H1 (cell line): ENCODE data around the gene IL13. TPM values are rescaled to one million over a fixed set of nuclear protein-coding genes. Genes with fewer than 3 reads are reported as not detected.

ENCODE experiments used
- CTCF ChIA-PET: fragments of 300-600 bp; sonication (Branson Sonifier 250); formaldehyde crosslinking; loops from one replicate; lab custom pipeline; 2021; ENCODE audit not compliant: partially characterized antibody; lab: Charles Lee
- POLR2A ChIA-PET: fragments of 300-600 bp; sonication (Branson Sonifier 250); formaldehyde crosslinking; loops from one replicate; lab custom pipeline; 2021; ENCODE audit warnings: inconsistent platforms; ENCODE audit not compliant: partially characterized antibody; lab: Charles Lee
- DNase-seq, 2 experiments: peaks; one replicate each; pipeline versions ENCODE4 v3.0.0 to v3.0.0-alpha.2; 2010 to 2022; ENCODE audit warnings: low spot score in 2 of 2, low read depth in 1 of 2, mixed read lengths in 1 of 2
- FAIRE-seq: peaks from 2 replicates; lab custom pipeline; 2011; peaks lifted over from hg19 to GRCh38; lab: Jason Lieb, UNC
- H2AFZ ChIP-seq: 2 replicates; pipeline ENCODE4 v1.8.1; 2012; ENCODE audit warnings: low read length, inconsistent platforms
- H2AK5ac ChIP-seq: 2 replicates; pipeline ENCODE4 v1.6.1; 2013; ENCODE audit warnings: low read depth, low read length
- H2BK120ac ChIP-seq: replicated peaks from 2 replicates; pipeline ENCODE3; 2013; ENCODE audit warnings: low read depth, low read length, inconsistent platforms
- H2BK12ac ChIP-seq: 2 replicates; pipeline ENCODE4 v1.6.1; 2013; ENCODE audit warnings: low read depth, low read length
- H2BK15ac ChIP-seq: 2 replicates; pipeline ENCODE4 v1.6.1; 2013; ENCODE audit warnings: low read length
- H2BK20ac ChIP-seq: 2 replicates; pipeline ENCODE4 v1.6.1; 2013; ENCODE audit warnings: low read length
- H2BK5ac ChIP-seq: 2 replicates; pipeline ENCODE4 v1.6.1; 2013; ENCODE audit warnings: low read depth, low read length
- H3K14ac ChIP-seq: 2 replicates; pipeline ENCODE4 v1.6.1; 2013; ENCODE audit warnings: inconsistent platforms; ENCODE audit not compliant: insufficient read length
- H3K18ac ChIP-seq: 2 replicates; pipeline ENCODE4 v1.6.1; 2013; ENCODE audit warnings: low read length; ENCODE audit errors: extremely low read depth
- H3K23ac ChIP-seq: 2 replicates; pipeline ENCODE4 v1.6.1; 2013; ENCODE audit warnings: inconsistent platforms; ENCODE audit not compliant: insufficient read length
- H3K23me2 ChIP-seq: 2 replicates; pipeline ENCODE4 v1.6.1; 2013; ENCODE audit warnings: low read depth, low read length
- H3K27ac ChIP-seq: 2 replicates; pipeline ENCODE4 v1.6.1; 2011; ENCODE audit warnings: low read depth, low read length, inconsistent platforms
- H3K27me3 ChIP-seq, 4 experiments: replicated peaks in 1 of 4; 1 replicate in 1 of 4; 2 replicates in 3 of 4; pipeline versions ENCODE4 v1.6.1 to v1.8.1; 2011 to 2013; ENCODE audit warnings: low read length in 3 of 4, mild to moderate bottlenecking in 3 of 4, inconsistent platforms in 2 of 4, mixed read lengths in 2 of 4, moderate library complexity in 1 of 4; ENCODE audit not compliant: control insufficient read depth in 3 of 4, insufficient read depth in 3 of 4; ENCODE audit errors: extremely low read depth in 1 of 4
- H3K36me3 ChIP-seq, 4 experiments: 2 replicates each; pipeline versions ENCODE4 v1.6.1 to v1.8.1; 2011 to 2013; ENCODE audit warnings: mild to moderate bottlenecking in 4 of 4, low read length in 3 of 4, moderate library complexity in 2 of 4, control low read depth in 1 of 4, inconsistent platforms in 1 of 4; ENCODE audit not compliant: insufficient read depth in 4 of 4, control insufficient read depth in 2 of 4
- H3K4ac ChIP-seq: replicated peaks from 2 replicates; pipeline ENCODE3; 2013; ENCODE audit warnings: low read length, low read depth, mixed read lengths, inconsistent platforms; ENCODE audit not compliant: insufficient read length
- H3K4me1 ChIP-seq, 4 experiments: replicated peaks in 1 of 4; 1 replicate in 1 of 4; 2 replicates in 3 of 4; pipeline versions ENCODE4 v1.6.1 to v1.8.1; 2011 to 2013; ENCODE audit warnings: low read length in 3 of 4, inconsistent platforms in 2 of 4, mixed read lengths in 1 of 4; ENCODE audit not compliant: insufficient read depth in 4 of 4, control insufficient read depth in 3 of 4
- H3K4me2 ChIP-seq, 2 experiments: 2 replicates each; pipeline versions ENCODE4 v1.6.1 to v1.8.1; 2011 to 2013; ENCODE audit warnings: low read depth in 2 of 2, low read length in 2 of 2, control low read depth in 1 of 2, inconsistent platforms in 1 of 2, mild to moderate bottlenecking in 1 of 2; ENCODE audit not compliant: insufficient read depth in 1 of 2
- H3K4me3 ChIP-seq, 4 experiments: fragments of 200-600, 300-600 bp in 1 of 4; sonication (generic), shearing (Covaris generic), sonication (Bioruptor Twin) in 1 of 4; 2 replicates each; pipeline versions ENCODE4 v1.5.1 to v1.8.1; 2011 to 2016; ENCODE audit warnings: low read length in 4 of 4, low read depth in 3 of 4, control low read depth in 2 of 4, inconsistent platforms in 2 of 4, mild to moderate bottlenecking in 2 of 4, mixed read lengths in 1 of 4, moderate library complexity in 1 of 4; ENCODE audit not compliant: insufficient read depth in 2 of 4; ENCODE audit errors: extremely low read depth in 1 of 4
- H3K56ac ChIP-seq: replicated peaks from 2 replicates; pipeline ENCODE3; 2013; ENCODE audit warnings: low read depth, mild to moderate bottlenecking, mixed read lengths, low read length, inconsistent platforms; ENCODE audit not compliant: insufficient read length
- H3K79me1 ChIP-seq: 2 replicates; pipeline ENCODE4 v1.6.1; 2013; ENCODE audit warnings: low read depth, low read length, control low read depth
- H3K79me2 ChIP-seq, 2 experiments: 2 replicates each; pipeline versions ENCODE4 v1.6.1 to v1.8.1; 2012 to 2013; ENCODE audit warnings: low read length in 2 of 2, mild to moderate bottlenecking in 2 of 2, inconsistent platforms in 1 of 2; ENCODE audit not compliant: insufficient read depth in 2 of 2, control insufficient read depth in 1 of 2
- H3K9ac ChIP-seq, 4 experiments: replicated peaks in 1 of 4; 1 replicate in 1 of 4; 2 replicates in 3 of 4; pipeline versions ENCODE4 v1.6.1 to v1.8.1; 2011 to 2013; ENCODE audit warnings: low read depth in 3 of 4, low read length in 3 of 4, control low read depth in 2 of 4, mild to moderate bottlenecking in 2 of 4, moderate library complexity in 2 of 4, inconsistent platforms in 1 of 4; ENCODE audit errors: extremely low read depth in 1 of 4
- H3K9me3 ChIP-seq, 2 experiments: 2 replicates each; pipeline versions ENCODE4 v1.6.1 to v1.8.1; 2012 to 2013; ENCODE audit warnings: mild to moderate bottlenecking in 2 of 2, moderate library complexity in 2 of 2, control low read depth in 1 of 2, inconsistent platforms in 1 of 2, low read depth in 1 of 2, low read length in 1 of 2, mixed read lengths in 1 of 2; ENCODE audit not compliant: insufficient read depth in 2 of 2
- H4K20me1 ChIP-seq, 2 experiments: replicated peaks in 1 of 2; 2 replicates each; pipeline versions ENCODE3 to v1.8.1; 2011 to 2013; ENCODE audit warnings: inconsistent platforms in 2 of 2, low read length in 2 of 2, mild to moderate bottlenecking in 1 of 2; ENCODE audit not compliant: insufficient read depth in 2 of 2, control insufficient read depth in 1 of 2
- H4K5ac ChIP-seq: 2 replicates; pipeline ENCODE4 v1.6.1; 2013; ENCODE audit warnings: low read length, low read depth, mixed read lengths, inconsistent platforms; ENCODE audit not compliant: insufficient read length
- H4K8ac ChIP-seq: 2 replicates; pipeline ENCODE4 v1.8.0; 2013; ENCODE audit warnings: mild to moderate bottlenecking, moderate library complexity, low read length, inconsistent platforms; ENCODE audit not compliant: insufficient read depth; ENCODE audit errors: extremely low read depth
- H4K91ac ChIP-seq: replicated peaks from 2 replicates; pipeline ENCODE3; 2013; ENCODE audit warnings: low read length, mixed read lengths, inconsistent platforms; ENCODE audit not compliant: insufficient read length
- BACH1 ChIP-seq: IDR thresholded peaks from 2 replicates; pipeline ENCODE4 v1.6.1; 2012; ENCODE audit warnings: low read length, improper control_type of control experiment
- BRCA1 ChIP-seq: IDR thresholded peaks from 2 replicates; pipeline ENCODE4 v1.6.1; 2012; ENCODE audit warnings: low read depth, low read length, improper control_type of control experiment
- CHD1 ChIP-seq: IDR thresholded peaks from 2 replicates; pipeline ENCODE4 v1.6.1; 2012; ENCODE audit warnings: low read depth, low read length, improper control_type of control experiment
- CREB1 ChIP-seq: IDR thresholded peaks from 2 replicates; pipeline ENCODE4 v1.6.1; 2012; ENCODE audit warnings: inconsistent platforms
- GABPA ChIP-seq: IDR thresholded peaks from 2 replicates; pipeline ENCODE4 v1.6.1; 2011; ENCODE audit warnings: mild to moderate bottlenecking, low read length, moderate library complexity, borderline replicate concordance; ENCODE audit not compliant: insufficient read depth
- KDM4A ChIP-seq: IDR thresholded peaks from one replicate; pipeline ENCODE4 v1.7.1; 2012; ENCODE audit warnings: low read depth, mild to moderate bottlenecking, moderate library complexity, low read length, inconsistent platforms; ENCODE audit not compliant: severe bottlenecking
- RAD21 ChIP-seq, 2 experiments: IDR thresholded peaks in 1 of 2; conservative IDR thresholded peaks in 1 of 2; 2 replicates each; pipeline ENCODE4 v1.6.1; 2011; ENCODE audit warnings: low read depth in 2 of 2, low read length in 2 of 2, improper control_type of control experiment in 1 of 2, inconsistent platforms in 1 of 2, mild to moderate bottlenecking in 1 of 2, moderate library complexity in 1 of 2
- TAF7 ChIP-seq: optimal IDR thresholded peaks from 2 replicates; pipeline ENCODE3; 2011; ENCODE audit warnings: low read depth, mild to moderate bottlenecking, inconsistent platforms, low read length, moderate library complexity, borderline replicate concordance
- USF2 ChIP-seq: IDR thresholded peaks from 2 replicates; pipeline ENCODE4 v1.6.1; 2011; ENCODE audit warnings: low read length, improper control_type of control experiment
- WGBS, 2 experiments: shearing (Covaris generic) in 1 of 2; methylation state at CpG; one replicate each; pipeline versions ENCODE4 v1.1.6 to v1.1.7; 2013 to 2015; ENCODE audit warnings: low lambda C conversion rate in 2 of 2, mixed read lengths in 2 of 2, inconsistent platforms in 1 of 2, low coverage in 1 of 2, missing lambda C conversion rate in 1 of 2; ENCODE audit not compliant: insufficient replicate concordance in 2 of 2, insufficient coverage in 1 of 2, insufficient read length in 1 of 2; ENCODE audit errors: extremely low coverage in 1 of 2, missing lambda C conversion rate in 1 of 2; 5-methylcytosine and 5-hydroxymethylcytosine counted together
- polyA plus RNA-seq, 7 experiments: library from polyadenylated mRNA; depleted of rRNA in 3 of 7; stranded (reverse) in 5 of 7; unstranded in 2 of 7; fragments of >200 nt in 5 of 7; fragments of 200-250 nt in 2 of 7; gene quantifications; 1 replicate in 5 of 7; 2 replicates in 1 of 7; 4 replicates in 1 of 7; pipeline versions ENCODE4 v1.2.1 to v1.2.3, GENCODE V29; 2011 to 2013; ENCODE audit warnings: missing spikeins in 2 of 7, mixed read lengths in 2 of 7
- total RNA-seq: library from RNA; stranded (reverse); fragmentation: NEBNext Ultra II Directional; extraction: Animal tissue kit (Norgen Biotek cat#: 25700); gene quantifications from 2 replicates; pipeline ENCODE4 v1.2.1, GENCODE V29; 2021

IL13 gene
- total and polyA plus RNA-seq, 2 of the 8 experiments (the other 6 are each of a cell fraction or from before 2014, with no cell fraction given): not detected

GRCh38 chr5:132635873-132636272 is 22.1 kb upstream of the IL13 start:
- H4K91ac ChIP-seq: no peak overlapping the region
- no peak overlapping the region for H3K27ac ChIP-seq
- no peak overlapping the region for H3K23ac ChIP-seq
- H3K36me3 ChIP-seq: peaks cover 0 to 20% (median 14%) of the 10 kb centered on the region in 4 experiments; a peak in 7 of 8 replicates
- peaks cover 0 to 1% of the 10 kb centered on the region in 2 experiments for H4K20me1 ChIP-seq
- no peak overlapping the region for H3K4ac ChIP-seq
- H3K18ac ChIP-seq: no peak overlapping the region
- no peak overlapping the region for H3K9ac ChIP-seq
- H3K27me3 ChIP-seq: no peaks in the 10 kb centered on the region
- no peaks in the 10 kb centered on the region for H3K79me1 ChIP-seq
- H3K14ac ChIP-seq: no peak overlapping the region
- H4K8ac ChIP-seq: no peak overlapping the region
- CTCF ChIA-PET: no interaction called here
- no peaks in the 10 kb centered on the region for H3K79me2 ChIP-seq
- H2BK15ac ChIP-seq: no peak overlapping the region
- FAIRE-seq (no peak), DNase-seq (no peak)
- no peak overlapping the region for H2BK5ac ChIP-seq
- no peak overlapping the region for H4K5ac ChIP-seq
- no peak overlapping the region for H3K4me3 ChIP-seq
- no peak overlapping the region for H2AFZ ChIP-seq
- H3K56ac ChIP-seq: no peak overlapping the region
- no peak overlapping the region for H3K4me2 ChIP-seq
- H3K4me1 ChIP-seq: no peaks in the 10 kb centered on the region
- no peak overlapping the region for H2BK20ac ChIP-seq
- H3K9me3 ChIP-seq: no peaks in the 10 kb centered on the region
- H2BK12ac ChIP-seq: no peak overlapping the region
- no peak overlapping the region for H2AK5ac ChIP-seq
- 77% methylated on average over 4 of the region's 4 CpGs; no CpG with 5 or more reads in 1 of the 2 experiments for WGBS, 2 experiments
- no peak overlapping the region for H2BK120ac ChIP-seq
- POLR2A ChIA-PET: no interaction called here
- no peaks in the 10 kb centered on the region for H3K23me2 ChIP-seq
- TF ChIP-seq USF2: no peak
- no peak for TF ChIP-seq KDM4A
- TF ChIP-seq BRCA1: no peak
- no peak for TF ChIP-seq CHD1
- no peak for TF ChIP-seq TAF7
- TF ChIP-seq CREB1: no peak
- TF ChIP-seq GABPA: no peak
- no peak for TF ChIP-seq RAD21 (IDR thresholded peaks at IDR 0.05 in 1 of 2, conservative IDR thresholded peaks at IDR 0.05 in 1 of 2; ENCODE audit: low read depth in 2 of 2, low read length in 2 of 2)
- no peak for TF ChIP-seq BACH1
